Muscle layer of duodenum (tissue), 2 donors: ENCODE data around the gene BPIFB3.

ENCODE experiments used
- H3K27ac ChIP-seq: one replicate; pipeline ENCODE4 v1.7.0; 2013; ENCODE audit warnings: mild to moderate bottlenecking, low read length
- H3K27me3 ChIP-seq: one replicate; pipeline ENCODE4 v1.7.0; 2013; ENCODE audit warnings: low read depth, mild to moderate bottlenecking, control low read depth, low read length
- H3K36me3 ChIP-seq, 2 donors: one replicate each; pipeline ENCODE4 v1.7.0; 2013; ENCODE audit warnings: low read length in 2 of 2, control low read depth in 1 of 2, mild to moderate bottlenecking in 1 of 2; ENCODE audit not compliant: insufficient read depth in 2 of 2, control insufficient read depth in 1 of 2
- H3K4me1 ChIP-seq, 2 donors: one replicate each; pipeline ENCODE4 v1.7.0; 2013; ENCODE audit warnings: low read length in 2 of 2, mild to moderate bottlenecking in 2 of 2, control low read depth in 1 of 2, moderate library complexity in 1 of 2; ENCODE audit not compliant: insufficient read depth in 2 of 2, control insufficient read depth in 1 of 2
- H3K4me3 ChIP-seq, 2 donors: one replicate each; pipeline ENCODE4 v1.7.0; 2013; ENCODE audit warnings: low read length in 2 of 2, low read depth in 1 of 2, mild to moderate bottlenecking in 1 of 2
- H3K9me3 ChIP-seq, 2 donors: one replicate each; pipeline ENCODE4 v1.7.0; 2013; ENCODE audit warnings: low read length in 2 of 2, control low read depth in 1 of 2, mild to moderate bottlenecking in 1 of 2; ENCODE audit not compliant: control insufficient read depth in 1 of 2
- donor health status: healthy.

Gene BPIFB3

GRCh38 chr20:33010133-33010504 is 43.6 kb upstream of the BPIFB3 start:
- Histone ChIP-seq H3K9me3 (peaks cover 0 to 7% of the 10 kb centered on the region in 2 donors), H3K27me3 (no peaks in the 10 kb centered on the region), H3K4me3 (no peak overlapping the region), H3K36me3 (no peaks in the 10 kb centered on the region), H3K27ac (no peak overlapping the region), H3K4me1 (no peaks in the 10 kb centered on the region)

- no peaks in the 10 kb centered on the region for H3K27me3 ChIP-seq
- peaks cover 0 to 4% of the 10 kb centered on the region in 2 donors for H3K9me3 ChIP-seq
- H3K4me3 ChIP-seq = no peak overlapping the region
- H3K27ac ChIP-seq = no peak overlapping the region
- H3K36me3 ChIP-seq = no peaks in the 10 kb centered on the region
- no peaks in the 10 kb centered on the region for H3K4me1 ChIP-seq
Measured at GRCh38 chr20:33010674-33011449, 42.8 kb upstream of the BPIFB3 start.

- Histone ChIP-seq H3K4me3 (no peak overlapping the region), H3K36me3 (no peaks in the 10 kb centered on the region), H3K4me1 (no peaks in the 10 kb centered on the region), H3K27ac (no peak overlapping the region), H3K27me3 (no peaks in the 10 kb centered on the region), H3K9me3 (no peaks in the 10 kb centered on the region)
Measured at GRCh38 chr20:33012327-33013189, 41.1 kb upstream of the BPIFB3 start.

GRCh38 chr20:33013701-33014326 is 39.9 kb upstream of the BPIFB3 start:
- no peak overlapping the region for H3K27ac ChIP-seq
- H3K27me3 ChIP-seq = no peaks in the 10 kb centered on the region
- H3K36me3 ChIP-seq = no peaks in the 10 kb centered on the region
- no peaks in the 10 kb centered on the region for H3K4me1 ChIP-seq
- H3K4me3 ChIP-seq = no peak overlapping the region
- no peaks in the 10 kb centered on the region for H3K9me3 ChIP-seq

GRCh38 chr20:33014336-33015113 is 39.2 kb upstream of the BPIFB3 start:
- Histone ChIP-seq H3K27ac (no peak overlapping the region), H3K4me1 (no peaks in the 10 kb centered on the region)

GRCh38 chr20:33015114-33015484 is 38.6 kb upstream of the BPIFB3 start:
- Histone ChIP-seq H3K27me3 (no peaks in the 10 kb centered on the region), H3K36me3 (no peaks in the 10 kb centered on the region), H3K4me1 (no peaks in the 10 kb centered on the region), H3K4me3 (no peak overlapping the region), H3K27ac (no peak overlapping the region), H3K9me3 (no peaks in the 10 kb centered on the region)

More at GRCh38 chr20:33014336-33015113, 39.2 kb upstream of the BPIFB3 start:
- no peaks in the 10 kb centered on the region for H3K9me3 ChIP-seq
- no peaks in the 10 kb centered on the region for H3K27me3 ChIP-seq
- no peaks in the 10 kb centered on the region for H3K36me3 ChIP-seq
- no peak overlapping the region for H3K4me3 ChIP-seq

GRCh38 chr20:33015700-33016580 is 37.8 kb upstream of the BPIFB3 start:
- H3K36me3 ChIP-seq = no peaks in the 10 kb centered on the region
- H3K9me3 ChIP-seq = no peaks in the 10 kb centered on the region
- no peaks in the 10 kb centered on the region for H3K4me1 ChIP-seq
- no peaks in the 10 kb centered on the region for H3K27me3 ChIP-seq
- H3K27ac ChIP-seq = no peak overlapping the region
- H3K4me3 ChIP-seq = no peak overlapping the region

GRCh38 chr20:33016581-33017109 is 37.1 kb upstream of the BPIFB3 start:
- H3K4me3 ChIP-seq = no peak overlapping the region
- H3K36me3 ChIP-seq = no peaks in the 10 kb centered on the region
- no peaks in the 10 kb centered on the region for H3K9me3 ChIP-seq
- H3K27ac ChIP-seq = no peak overlapping the region
- H3K27me3 ChIP-seq = no peaks in the 10 kb centered on the region
- H3K4me1 ChIP-seq = no peaks in the 10 kb centered on the region

GRCh38 chr20:33017542-33017941 is 36.2 kb upstream of the BPIFB3 start:
- no peaks in the 10 kb centered on the region for H3K4me1 ChIP-seq
- H3K4me3 ChIP-seq = no peak overlapping the region
- H3K9me3 ChIP-seq = no peaks in the 10 kb centered on the region
- no peaks in the 10 kb centered on the region for H3K27me3 ChIP-seq
- no peaks in the 10 kb centered on the region for H3K36me3 ChIP-seq
- H3K27ac ChIP-seq = no peak overlapping the region
